HPDE6-E6E7 (cell line): Measurements from ENCODE around the gene FRMPD2.
"Not testable (repeated sequence)": the region's sequence is repeated elsewhere in the genome, so short reads cannot be mapped to it uniquely, and the experiment has no call there.

Experiments
- DNase-seq: peaks from one replicate; pipeline ENCODE4 v3.0.0; 2011; ENCODE audit warnings: missing footprints; ENCODE audit errors: extremely low spot score

Gene FRMPD2

DNA sequence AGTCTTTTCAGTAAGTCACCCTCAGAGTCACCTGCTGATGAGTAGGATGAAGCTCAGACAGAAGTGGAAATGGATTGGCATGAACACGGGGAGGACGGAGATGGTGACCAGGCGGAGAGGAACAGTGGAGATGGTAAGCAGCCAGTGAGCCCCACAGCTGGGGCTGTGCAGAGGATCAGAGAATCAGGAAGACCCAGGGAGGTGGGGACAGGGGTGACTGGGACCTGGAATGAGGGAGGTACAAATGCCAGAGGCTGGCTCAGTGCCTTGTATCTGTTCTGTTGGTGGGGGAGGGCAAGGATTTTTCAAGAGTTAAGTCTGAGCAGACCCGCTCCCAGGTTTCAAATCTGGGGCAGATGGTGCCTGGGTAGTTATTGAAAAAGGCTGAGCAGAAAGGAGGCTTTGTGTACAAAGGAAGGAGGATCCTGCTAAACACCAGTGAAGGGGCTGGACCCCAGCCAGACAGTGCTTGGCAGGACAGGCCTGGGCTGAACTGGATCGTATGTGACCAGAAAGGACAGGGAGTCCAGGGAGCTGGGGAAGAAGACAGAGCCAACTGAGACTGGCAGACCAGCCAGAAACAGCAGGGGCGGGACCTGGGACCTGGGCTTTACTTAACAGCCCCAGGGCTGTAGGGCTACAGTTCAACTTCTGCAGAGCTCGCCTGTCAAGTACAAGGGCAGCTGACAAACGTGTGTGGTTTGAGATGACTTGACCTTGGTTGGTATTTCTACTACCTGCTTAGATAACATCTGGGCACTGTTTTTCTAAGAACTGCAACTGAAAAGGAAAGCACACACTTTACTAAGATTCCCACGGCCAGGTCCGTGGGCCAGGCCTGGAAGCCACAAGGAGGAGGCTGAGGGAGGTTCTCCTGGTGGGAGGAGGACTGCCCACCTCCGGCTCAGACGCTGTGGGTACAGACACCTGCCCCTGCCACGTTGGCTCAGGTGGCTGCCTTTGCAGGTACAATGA, 13.2 kb upstream of the FRMPD2 start:
- DNase-seq = no peak

GRCh38 chr10:48286356-48286755, 11.9 kb upstream of the FRMPD2 start:
- DNase-seq = no peak

DNA sequence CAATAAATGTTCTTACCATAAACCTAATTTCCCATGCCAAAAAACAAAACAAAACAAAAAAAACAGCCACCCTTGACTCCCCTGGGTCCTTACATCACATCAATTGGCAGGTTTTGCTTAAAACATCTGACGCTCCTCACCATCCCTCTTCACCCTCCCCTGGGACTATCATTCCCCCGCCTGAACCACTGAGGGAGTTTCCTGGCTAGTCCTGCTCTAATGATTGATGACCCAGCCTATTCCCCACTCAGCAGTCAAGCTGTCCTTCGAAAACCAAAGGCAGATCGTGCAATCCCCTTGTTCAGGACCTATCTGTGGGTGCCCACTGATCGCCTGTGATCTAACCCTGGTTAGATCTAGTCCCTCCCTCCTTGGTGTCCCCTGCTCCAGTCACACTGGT, 11.2 kb upstream of the FRMPD2 start:
- no peak for DNase-seq

DNA sequence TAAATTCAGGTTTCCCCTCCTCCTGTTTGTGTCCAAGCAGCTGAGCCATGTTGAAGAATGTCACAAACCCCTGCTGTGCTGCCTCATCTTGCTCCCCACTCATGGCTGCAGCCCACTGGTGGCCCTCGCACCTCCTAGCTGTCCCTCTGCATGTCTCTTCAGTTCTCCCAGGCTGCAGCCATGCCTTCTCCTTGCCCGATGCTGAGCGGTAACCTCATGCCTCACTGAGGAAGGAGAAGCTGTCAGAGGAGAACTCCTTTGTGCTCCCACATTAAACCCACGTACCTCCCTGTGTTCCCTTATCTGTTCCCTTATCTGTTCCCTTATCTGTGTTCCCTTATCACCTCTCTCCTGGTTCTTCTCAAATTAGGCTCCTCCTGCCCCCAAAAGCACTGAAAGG, 10.3 kb upstream of the FRMPD2 start:
- no peak for DNase-seq

DNA sequence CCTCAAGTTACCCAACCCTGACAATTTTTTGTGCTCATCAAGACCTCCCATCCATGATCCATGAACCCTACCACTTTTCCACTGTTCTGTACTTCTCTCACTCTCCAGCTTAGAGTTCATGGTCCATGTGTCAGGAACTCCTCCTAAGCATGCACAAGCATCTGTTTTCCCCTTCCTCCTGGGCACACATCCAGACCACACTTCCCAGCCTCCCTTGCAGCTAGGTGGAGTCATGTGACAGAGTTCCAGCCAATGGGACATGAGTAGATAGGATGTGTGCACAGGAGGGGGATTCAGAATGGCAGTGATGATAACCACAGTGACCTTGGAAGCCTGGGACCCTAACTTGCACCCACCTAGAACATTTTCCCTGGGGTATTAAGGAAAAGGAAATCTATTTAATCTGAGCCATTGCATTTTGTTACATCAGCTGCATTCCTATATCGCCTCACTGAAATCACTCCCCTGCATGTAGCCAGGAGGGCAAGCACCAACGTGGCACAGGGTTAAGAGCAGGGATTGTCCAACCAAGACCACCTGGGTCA, 9.6 kb upstream of the FRMPD2 start:
- DNase-seq = no peak

DNA sequence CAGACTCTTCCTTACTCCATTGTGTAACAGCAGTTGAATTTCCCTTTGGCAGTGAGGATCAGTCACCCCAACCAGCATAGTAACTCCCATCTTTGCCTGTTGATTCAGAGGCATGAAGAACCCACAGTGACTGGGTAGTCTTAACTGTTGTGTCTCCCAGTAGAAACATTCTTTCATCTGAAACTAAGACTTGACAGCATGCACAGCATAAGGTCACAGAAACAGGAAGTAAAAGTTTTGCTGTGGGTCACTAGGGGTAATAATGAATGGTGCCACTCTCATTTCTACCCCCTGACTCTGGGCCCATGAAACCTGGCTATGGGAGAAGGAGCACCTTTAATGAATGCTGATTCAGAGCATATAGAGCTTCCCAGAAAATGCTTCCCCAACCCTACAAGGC, 8.3 kb upstream of the FRMPD2 start:
- no peak for DNase-seq

GRCh38 chr10:48281697-48282096, 7.2 kb upstream of the FRMPD2 start:
- DNase-seq = not testable (repeated sequence)

GRCh38 chr10:48279081-48279751, 4.7 kb upstream of the FRMPD2 start:
- DNase-seq = no peak

GRCh38 chr10:48277093-48277492, 2.6 kb upstream of the FRMPD2 start:
- DNase-seq = no peak

GRCh38 chr10:48273741-48274140, 755 bp downstream of the FRMPD2 start:
- no peak for DNase-seq

DNA sequence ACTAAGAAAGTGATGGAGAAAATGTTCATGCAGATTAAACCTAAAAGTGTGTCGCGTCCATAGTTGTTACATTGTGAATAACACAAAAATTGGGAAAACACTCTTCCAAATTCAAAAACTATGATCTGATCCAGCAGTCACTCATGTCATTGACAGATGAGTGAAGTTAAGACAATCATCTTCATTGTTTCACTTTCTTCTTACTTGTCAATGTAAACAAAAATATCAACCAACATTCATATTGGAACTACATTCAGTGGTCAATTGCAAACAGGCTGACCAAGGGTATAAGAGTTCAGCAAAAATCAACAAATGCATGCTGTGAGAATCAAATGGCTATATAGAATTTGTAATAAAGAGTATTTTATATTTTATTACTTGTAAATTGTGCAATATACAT, 1.8 kb downstream of the FRMPD2 start:
- DNase-seq = no peak

DNA sequence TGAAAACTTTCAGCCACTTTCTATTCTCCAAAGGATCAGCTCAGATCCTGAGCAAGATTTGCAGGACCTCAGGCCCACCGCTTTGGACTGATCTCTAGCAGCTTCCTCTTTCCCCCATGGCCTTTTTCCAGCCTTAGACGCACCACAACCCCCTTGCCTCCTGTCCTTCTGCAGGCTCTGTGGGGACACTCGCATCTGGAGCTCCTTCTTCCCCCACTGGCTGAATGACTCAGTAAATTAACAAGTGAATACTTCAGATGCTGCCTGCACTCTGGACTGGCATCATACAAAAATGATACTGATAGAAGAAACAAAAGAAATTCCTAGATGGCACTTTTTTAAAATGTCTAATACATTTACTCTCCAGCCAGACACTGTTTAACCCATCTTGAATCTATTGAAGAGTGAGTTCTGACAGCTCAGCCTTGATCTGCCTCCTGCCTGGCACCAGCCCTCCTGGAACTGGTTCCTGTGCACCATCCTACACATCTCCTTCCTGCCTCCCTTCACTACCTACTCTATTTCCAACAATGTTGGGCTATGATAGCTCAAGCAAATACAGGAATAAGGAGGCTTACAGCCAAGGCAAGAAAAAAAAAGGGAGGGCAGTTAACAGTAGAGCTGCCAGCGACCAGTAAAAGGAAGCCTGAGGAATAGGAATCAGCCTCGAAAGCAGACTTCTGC, 3.3 kb downstream of the FRMPD2 start:
- DNase-seq = no peak

- no peak for DNase-seq
Observed at GRCh38 chr10:48266528-48266927, 8.0 kb downstream of the FRMPD2 start.

DNA sequence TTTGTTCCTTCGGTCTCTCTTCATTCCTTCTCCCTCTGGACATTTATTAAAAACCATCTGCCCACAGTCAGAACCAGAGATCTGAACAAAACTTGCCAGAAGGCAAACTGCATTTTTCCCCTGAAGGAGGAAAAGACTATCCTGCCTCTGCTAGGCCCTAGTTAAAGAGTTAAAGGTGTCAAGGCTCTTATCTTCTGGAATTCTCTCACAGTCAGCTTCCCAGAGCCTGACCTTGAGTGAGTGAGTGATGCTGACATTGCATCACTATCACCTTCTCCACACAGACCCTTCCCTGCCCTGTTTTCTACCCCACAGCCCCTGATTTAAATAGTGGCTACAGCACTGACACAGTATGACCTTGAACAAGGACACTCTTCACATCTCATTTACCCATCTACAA, 16.4 kb downstream of the FRMPD2 start:
- DNase-seq = no peak

- DNase-seq = no peak
Observed at GRCh38 chr10:48257407-48257961, 17.0 kb downstream of the FRMPD2 start.

GRCh38 chr10:48255722-48256121, 18.8 kb downstream of the FRMPD2 start:
- no peak for DNase-seq

DNA sequence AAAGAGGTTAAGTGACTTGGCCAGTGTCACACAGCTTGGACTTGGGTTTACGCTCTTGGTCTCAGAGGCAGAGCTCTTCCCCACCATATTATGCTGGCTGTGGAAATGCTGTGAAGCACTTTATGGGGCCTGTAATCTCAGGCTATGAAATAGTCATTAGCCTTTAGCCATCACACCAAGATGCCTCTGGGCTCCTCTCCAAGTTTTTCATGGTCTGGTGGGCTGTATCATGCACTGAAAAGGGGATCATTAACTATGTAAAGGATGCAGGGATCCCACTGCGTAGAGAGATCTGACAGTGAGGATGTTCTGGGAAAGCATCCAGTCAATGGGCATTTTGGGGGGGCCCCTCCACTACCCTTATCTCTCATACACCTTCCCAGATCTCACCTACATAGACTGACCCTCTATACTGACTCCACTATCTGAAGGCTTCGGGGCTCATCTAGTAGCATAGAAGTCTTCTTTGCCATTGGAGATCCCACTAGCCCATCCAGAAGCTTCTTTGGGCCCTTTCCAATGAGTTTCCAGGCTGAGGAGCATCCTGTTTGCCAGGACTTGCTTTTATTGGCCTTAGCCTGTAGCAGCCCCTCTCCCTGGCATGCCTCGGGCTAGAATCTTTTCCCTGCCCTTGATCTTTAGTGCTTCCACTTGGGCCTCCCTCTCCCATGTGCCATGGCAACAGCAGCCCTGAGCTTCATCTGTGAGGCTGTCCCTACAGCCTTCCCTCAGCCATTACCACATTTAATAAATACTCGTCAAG, 19.6 kb downstream of the FRMPD2 start:
- no peak for DNase-seq

GRCh38 chr10:48253970-48254657, 20.4 kb downstream of the FRMPD2 start:
- peak; percentile 75 for DNase-seq

DNA sequence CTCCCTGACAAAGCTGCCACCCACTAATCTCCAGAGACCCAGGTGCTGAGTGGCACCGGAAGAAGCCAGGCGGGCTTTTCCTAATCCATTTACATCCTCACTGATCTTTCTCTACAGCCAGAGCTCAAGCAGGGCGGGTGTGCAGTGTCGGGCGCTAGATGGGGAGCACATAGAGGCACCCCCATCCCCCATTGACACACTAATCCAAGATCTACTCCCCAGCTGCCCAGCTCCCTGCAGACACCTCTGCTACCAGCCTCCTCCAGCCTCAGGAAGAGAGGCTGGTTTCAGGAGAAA, 22.2 kb downstream of the FRMPD2 start:
- DNase-seq = no peak

GRCh38 chr10:48251525-48252353, 22.8 kb downstream of the FRMPD2 start:
- peak; percentile 39 for DNase-seq
